GM19193 (cell line): Measurements from ENCODE around the gene GRK1.

Experiments
- POLR2A ChIP-seq: IDR thresholded peaks from 4 replicates; pipeline ENCODE4 v1.6.1; 2011; ENCODE audit not compliant: insufficient read depth, insufficient read length; ENCODE audit errors: extremely low read depth

Gene GRK1

DNA sequence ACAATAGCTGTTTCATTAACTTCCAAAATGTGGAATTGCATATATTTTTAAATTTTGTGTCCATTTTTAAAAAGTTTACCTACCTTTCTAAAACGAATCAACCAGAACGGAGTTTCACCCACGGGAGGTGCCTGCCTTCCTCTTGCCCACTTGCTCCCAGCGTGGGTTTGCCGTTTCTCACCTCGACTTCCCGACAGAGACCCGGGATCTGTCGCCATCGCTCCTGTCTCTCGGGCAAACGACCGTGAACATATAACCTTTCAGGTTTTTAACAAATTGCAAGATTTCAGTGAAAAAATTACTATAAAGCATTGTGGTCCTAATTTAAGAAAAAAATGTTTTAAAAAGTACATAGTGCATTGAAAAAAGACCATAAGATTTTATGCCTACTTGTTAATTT is 96.2 kb downstream of the GRK1 start:
- TF ChIP-seq POLR2A = no peak

DNA sequence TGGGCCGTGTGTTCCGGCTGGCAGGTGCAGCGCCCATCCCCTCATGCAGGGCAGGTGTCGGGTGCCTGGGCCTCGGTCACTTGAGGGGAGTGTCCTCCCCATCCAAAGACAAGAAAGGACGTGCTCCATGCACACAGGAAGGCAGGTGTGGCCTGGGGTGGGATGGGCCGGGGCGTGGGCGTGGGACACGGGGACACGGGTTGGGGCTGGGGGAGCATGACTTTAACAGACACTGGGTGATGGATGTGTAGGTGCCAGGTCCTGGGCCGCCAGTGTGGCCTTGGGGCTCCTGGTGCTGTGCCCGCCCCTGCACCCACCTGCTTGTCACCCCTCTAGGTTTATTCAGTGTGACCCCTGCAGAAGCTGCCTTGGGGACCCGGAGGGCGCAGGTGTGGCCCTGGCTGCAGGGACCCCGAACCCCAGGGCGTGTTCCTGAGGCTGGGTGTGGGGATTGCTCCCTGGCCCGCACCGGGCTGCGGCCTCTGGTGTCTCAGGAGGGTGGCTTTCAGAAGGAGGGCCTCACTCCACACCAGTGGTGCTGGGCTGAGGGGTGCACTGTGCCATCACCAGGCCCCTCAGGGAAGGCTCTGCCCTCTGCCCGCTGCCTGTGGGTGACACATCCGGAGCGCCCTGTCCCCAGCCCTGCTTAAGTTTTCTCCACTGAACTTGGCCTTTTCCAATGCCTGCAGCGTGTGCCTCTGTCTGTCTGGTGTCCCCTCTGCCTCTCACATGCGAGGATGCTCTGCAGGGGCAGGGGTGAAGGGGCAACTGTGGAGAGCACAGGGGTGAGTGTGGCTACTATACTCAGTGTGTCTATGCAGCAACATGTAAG is 97.2 kb downstream of the GRK1 start:
- TF ChIP-seq POLR2A = no peak

DNA sequence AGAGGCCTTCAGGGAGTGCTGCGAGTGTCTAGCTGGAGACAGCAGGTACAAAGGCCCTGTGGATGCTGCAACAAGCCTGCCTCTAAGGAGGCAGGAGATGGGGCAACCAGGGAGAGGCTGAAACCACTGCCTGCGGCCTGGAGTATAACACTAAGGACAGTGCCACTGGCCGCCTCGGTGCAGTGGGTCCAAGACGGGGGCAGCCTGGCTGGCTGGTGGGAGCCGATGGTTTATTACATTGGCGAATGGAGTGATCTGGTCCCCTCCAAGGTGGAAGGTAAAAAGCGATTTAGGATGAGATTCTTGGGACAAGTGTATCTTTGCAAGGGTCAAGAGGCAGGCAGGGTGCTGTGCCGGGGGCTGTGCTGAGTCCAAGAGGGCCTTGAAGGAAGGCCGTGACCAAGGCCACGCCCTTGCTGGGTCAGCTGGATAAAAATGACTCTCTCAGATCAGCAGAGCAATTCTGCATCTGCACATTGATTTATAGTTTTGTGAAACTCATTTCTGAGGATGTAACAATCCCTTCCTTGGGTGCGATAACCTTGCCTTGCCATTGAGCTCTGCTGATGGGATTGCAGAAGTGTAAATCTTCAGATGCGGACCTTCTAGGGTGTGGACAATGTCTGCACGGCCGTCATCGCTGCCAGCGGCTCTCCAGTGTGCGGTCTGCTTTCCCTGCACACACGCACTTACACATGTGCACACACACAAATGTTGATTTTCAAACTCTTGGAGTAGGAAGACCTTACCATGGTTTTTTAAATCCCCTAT is 98.0 kb downstream of the GRK1 start:
- no peak for TF ChIP-seq POLR2A

DNA sequence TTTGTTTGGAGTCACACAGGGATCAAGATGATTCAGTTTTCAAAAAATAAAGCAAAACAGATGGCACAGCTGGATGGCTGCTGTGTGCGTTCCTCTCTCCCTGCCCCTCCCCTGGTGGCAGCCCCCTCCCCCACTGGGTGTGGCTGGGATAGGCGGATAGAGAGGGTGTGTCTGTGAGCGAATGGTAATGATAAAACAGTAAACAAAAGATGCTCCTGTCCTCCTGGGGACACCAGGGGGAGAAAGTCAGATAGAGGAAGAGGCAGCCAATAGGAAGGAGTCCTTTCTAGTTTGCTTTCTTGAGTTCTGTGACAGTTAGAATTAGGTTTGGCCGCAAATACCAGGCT is 98.5 kb downstream of the GRK1 start:
- TF ChIP-seq POLR2A = no peak

DNA sequence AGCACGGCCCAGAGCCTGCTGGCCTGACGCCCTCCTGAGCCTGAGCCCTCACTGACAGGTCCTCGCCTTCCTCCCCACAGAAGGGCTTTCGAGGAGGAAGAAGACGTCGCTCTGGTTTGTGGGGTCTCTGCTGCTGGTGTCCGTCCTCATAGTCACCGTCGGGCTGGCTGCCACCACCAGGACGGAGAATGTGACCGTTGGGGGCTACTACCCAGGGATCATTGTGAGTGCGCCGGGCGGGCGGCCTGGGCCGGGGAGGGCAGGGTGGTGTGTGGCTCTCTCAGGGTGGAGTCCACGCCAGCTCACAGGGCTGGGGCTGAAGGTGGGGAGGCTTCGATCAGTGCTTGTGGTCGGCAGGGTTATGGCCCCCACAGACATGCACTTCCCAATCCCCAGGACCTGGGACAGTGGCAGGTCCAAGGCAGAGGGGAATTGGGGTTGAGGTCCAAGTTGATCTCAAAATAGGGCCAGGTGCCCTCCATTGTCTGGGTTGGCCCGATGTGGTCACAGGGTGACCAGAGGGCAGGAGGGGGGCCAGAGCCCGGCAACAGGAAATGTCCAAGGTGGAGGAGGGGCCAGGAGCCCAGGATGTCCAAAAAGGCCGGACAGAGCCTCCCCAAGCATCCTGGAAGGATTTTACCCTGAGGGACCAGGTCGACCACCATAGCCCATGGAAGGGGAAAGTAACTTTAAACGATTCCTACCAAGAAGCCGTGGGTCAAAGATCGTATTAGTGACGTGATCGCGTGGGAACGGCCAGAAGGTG is 99.2 kb downstream of the GRK1 start:
- no peak for TF ChIP-seq POLR2A

DNA sequence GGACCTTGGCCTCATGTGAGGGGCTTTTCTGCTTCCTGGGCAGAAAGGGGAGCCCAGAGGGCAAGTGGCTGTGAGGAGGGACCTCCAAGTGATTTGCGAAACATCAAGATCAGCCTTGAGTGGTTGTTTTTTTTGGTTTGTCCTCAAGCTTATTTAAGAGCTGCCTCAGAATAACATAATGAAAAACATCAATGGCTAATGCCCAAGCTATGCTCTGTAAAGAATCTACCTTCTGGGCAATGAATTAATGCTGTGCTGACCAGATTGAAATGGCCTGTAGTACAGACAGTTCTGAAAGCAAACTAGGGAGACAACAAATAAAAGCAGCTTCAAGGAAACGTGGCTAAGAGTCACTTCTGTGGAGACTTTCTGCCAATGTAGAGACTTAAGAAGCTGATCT is 100.3 kb downstream of the GRK1 start:
- TF ChIP-seq POLR2A = no peak

DNA sequence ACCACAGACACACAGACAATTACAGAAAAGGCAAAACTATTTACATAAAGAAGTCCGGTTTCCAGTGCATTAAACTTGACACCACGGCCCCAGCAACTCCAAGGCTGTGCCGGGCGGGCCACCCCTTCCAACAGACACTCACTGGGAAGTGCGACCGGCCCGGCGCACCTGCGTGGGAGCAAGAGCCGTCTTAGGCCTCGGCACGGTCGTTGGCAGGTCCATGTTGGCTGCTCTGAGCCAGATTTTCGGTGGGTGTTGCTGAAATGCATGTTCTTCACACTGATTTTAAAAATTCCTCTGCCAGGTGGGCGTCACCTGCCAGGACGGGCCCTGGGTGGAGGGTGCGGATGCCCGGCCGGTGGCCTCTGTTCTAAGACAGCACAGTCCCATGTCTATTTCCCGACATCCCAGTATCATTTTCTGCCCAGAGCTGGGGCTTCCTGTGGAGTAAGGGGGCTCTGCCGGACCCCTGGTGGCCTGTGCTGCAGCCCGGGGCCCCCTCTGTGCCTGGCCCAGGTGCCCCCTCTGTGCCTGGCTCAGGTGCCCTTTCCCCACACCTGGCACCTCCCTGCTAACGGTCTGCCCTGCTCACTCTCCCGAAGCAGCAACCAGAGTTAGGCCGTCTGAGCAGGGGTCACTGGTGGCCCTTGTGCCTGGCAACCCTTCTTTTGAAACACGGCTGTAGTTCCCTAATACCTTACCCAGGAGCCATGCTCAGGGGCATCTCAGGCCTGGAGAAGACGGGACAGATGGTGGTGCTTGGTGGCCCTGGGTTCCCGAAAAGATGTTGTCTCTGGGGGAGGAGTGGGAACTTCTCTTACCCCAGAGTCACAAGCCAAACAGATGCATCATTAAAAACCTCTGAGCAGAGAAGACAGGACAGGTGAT is 101.2 kb downstream of the GRK1 start:
- no peak for TF ChIP-seq POLR2A

DNA sequence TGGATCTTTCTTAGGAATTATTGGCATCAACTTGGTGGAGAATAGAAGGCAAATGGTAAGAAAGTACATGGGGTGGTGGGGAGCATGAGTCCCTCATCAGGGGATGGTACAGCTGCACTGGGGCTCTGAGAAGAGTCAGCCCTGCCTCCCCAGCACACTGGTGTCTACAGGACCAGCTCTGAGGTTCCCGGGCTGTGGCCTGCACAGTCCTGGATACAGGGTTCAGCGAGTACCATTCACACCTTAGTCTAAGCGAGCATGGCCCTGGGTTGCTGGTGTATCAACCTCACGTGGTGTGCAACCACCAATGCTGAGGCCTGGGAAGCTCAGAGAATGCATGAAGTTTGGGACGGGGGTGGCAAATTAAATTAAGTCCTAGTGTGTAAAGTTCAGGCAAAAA is 102.1 kb downstream of the GRK1 start:
- TF ChIP-seq POLR2A = no peak

DNA sequence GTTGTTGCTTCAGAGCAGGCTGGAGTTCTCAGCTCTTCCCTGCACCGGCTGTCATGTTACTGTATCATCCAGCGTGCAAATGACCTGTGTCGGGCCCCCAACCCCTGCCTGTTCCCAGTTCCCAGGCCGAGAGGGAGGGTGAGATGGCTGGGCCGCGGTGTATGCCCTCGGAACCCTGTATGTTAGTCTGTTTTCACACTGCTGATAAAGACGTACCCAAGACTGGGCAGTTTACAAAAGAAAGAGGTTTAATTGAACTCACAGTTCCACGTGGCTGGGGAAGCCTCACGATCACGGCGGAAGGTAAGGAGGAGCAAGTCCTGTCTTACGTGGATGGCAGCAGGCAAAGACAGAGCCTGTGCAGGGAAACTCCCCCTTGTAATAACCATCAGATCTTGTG is 102.9 kb downstream of the GRK1 start:
- TF ChIP-seq POLR2A = no peak

DNA sequence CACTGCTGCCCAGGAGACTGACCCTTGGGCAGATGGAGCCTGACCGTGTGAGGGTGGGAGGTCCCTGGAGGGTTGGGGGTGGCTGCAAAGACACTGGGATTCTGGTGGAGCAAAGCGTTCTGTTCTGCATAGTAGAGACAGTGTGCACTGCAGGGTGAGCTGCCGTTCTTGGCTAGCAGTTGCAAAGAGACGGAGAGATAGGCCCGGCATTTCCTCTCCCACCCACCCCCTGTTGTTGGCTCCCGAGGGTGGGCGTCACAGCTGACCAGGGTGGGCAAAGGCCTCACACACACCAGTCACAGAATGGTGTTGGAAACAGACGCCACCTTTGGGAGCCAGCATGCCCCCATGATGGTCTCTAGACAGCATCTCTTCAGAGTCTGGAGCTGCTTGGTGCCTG is 103.4 kb downstream of the GRK1 start:
- no peak for TF ChIP-seq POLR2A

DNA sequence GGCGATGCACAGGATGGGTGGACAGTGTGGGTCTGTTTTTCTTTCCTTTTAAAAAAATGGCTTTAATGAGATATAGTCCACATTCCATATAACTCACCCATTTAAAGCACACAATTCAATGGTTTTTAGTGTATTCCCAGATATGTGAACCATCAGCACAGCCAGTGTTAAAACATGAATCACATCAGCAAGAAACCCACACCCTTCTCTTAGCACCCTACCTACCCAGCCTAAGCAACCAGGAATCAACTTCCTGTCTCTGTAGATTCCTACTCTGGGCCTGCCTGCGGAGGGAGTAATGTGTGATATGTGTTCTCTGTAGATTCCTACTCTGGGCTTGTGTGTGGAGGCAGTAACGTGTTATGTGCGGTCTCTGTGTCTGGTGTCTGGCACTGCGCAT is 103.9 kb downstream of the GRK1 start:
- TF ChIP-seq POLR2A = no peak

DNA sequence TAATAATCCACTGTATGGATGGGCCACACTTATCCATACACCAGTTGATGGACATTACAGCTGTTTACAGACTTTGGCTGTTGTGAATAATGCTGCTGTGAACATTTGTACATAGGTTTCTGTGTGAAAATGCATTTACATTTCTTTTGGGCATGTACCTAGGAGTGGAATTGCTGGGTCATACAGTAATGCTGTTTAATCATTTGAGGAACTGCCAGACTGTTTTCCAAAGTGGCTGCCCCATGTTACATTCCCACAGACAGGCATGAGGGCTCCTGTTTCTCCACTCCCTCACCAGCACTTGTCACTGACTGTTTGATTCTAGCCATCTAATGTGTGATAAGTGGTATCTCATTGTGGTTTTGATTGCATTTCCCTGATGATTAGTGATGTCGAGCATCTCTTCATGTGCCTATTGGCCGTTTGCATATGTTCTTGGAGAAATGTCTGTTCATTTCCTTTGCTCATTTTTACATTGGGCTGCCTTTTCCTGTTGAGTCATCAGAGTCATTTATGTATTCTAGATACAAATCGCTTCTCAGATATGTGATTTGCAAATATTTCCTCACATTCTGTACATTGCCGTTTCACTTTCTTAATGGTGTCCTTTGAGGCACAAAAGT is 104.8 kb downstream of the GRK1 start:
- TF ChIP-seq POLR2A = no peak

DNA sequence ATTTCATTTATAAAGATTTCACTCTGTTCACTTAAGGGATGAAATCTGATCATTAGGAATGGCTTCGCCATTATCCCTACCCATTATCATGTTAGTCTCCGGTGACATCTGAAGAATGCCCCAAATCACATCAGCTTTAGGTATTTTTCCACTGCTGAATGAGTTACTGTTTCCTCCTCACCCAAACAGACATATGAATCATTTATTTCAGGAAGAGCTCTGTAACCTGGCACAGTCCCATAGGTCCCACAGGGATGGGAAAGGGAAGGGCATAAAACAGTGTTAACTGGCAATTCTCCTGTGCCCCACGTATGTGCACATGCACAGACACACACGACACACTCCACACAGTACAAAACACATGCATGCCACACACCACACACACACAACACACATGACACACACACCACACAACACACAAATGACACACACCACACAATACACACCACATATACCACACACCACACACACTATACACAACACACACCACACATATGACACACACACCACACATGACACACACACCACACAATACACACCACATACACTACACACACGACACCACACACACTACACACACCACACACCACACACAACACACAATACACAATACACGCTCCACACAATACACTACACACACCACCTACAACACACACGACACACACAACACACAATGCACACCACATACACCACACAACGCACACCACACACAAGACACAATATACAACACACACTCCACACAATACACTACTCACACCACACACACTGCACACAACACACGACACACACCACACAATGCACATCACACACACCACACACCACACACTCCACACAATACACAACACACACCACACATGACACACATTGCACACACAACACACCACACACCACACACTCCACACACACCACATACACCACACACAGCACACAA is 107.4 kb downstream of the GRK1 start:
- TF ChIP-seq POLR2A = no peak
